ENCODE results near the gene NME2. TPM values are rescaled to one million over a fixed set of nuclear protein-coding genes. Genes with fewer than 3 reads are reported as not detected.

NME2 gene
- total RNA-seq, 1 donor from 2014 or later, result 262 TPM

GRCh38 chr17:51200846-51201245, 34.6 kb downstream of the NME2 start:
- DNase-seq (ENCODE audit: low spot score), result no peak

GRCh38 chr17:51203838-51204237, 37.6 kb downstream of the NME2 start:
- DNase-seq (ENCODE audit: low spot score), result no peak

GRCh38 chr17:51214920-51215319, 48.7 kb downstream of the NME2 start:
- DNase-seq (ENCODE audit: low spot score), result no peak

GRCh38 chr17:51217946-51218345, 51.7 kb downstream of the NME2 start:
- DNase-seq (ENCODE audit: low spot score), result no peak

GRCh38 chr17:51221322-51221721, 55.1 kb downstream of the NME2 start:
- no peak for DNase-seq (ENCODE audit: low spot score)

Other genes starting within 250 kb of the NME2 start
- gene SPAG9, start 45.5 kb upstream of the NME2 start, total RNA-seq, result 77.9 TPM
- gene NME1, start 12.9 kb upstream of the NME2 start, total RNA-seq, result 26.5 TPM
- gene MBTD1, start 93.6 kb downstream of the NME2 start, total RNA-seq, result 17.1 TPM
- 17.4 TPM for gene UTP18, start 94.1 kb downstream of the NME2 start, total RNA-seq